22Rv1 (cell line): ENCODE measurements around the gene SUMF1.

Source experiments
- H3K27ac ChIP-seq: fragments of 450-650 bp; 2 replicates; pipeline ENCODE4 v1.5.1; 2017
- CTCF ChIP-seq: fragments of 450-650 bp; IDR thresholded peaks from 2 replicates; pipeline ENCODE4 v1.5.1; 2017; ENCODE audit warnings: mild to moderate bottlenecking
- ZFX ChIP-seq: fragments of 450-650 bp; IDR thresholded peaks from 2 replicates; pipeline ENCODE4 v1.6.1; 2017; ENCODE audit warnings: antibody characterized with exemption, borderline replicate concordance

Gene SUMF1

GRCh38 chr3:4454142-4454541 is 12.9 kb downstream of the SUMF1 start:
- TF ChIP-seq CTCF (no peak), ZFX (no peak)
- no peak overlapping the region for H3K27ac ChIP-seq

GRCh38 chr3:4449043-4449805 is 17.8 kb downstream of the SUMF1 start:
- TF ChIP-seq ZFX (no peak), CTCF (no peak)
- no peak overlapping the region for H3K27ac ChIP-seq

GRCh38 chr3:4448187-4448586 is 18.9 kb downstream of the SUMF1 start:
- TF ChIP-seq ZFX (no peak), CTCF (no peak)
- no peak overlapping the region for H3K27ac ChIP-seq

- TF ChIP-seq ZFX (no peak), CTCF (no peak)
These were observed 19.6 kb downstream of the SUMF1 start for GRCh38 chr3:4447295-4447999.

GRCh38 chr3:4440951-4441350 is 26.1 kb downstream of the SUMF1 start:
- H3K27ac ChIP-seq = no peak overlapping the region

More at GRCh38 chr3:4447295-4447999, 19.6 kb downstream of the SUMF1 start:
- H3K27ac ChIP-seq = no peak overlapping the region

GRCh38 chr3:4438296-4438695 is 28.8 kb downstream of the SUMF1 start:
- TF ChIP-seq ZFX = no peak
- no peak for TF ChIP-seq CTCF
- no peak overlapping the region for H3K27ac ChIP-seq

More at GRCh38 chr3:4440951-4441350, 26.1 kb downstream of the SUMF1 start:
- TF ChIP-seq ZFX (no peak), CTCF (no peak)

GRCh38 chr3:4432259-4432658 is 34.8 kb downstream of the SUMF1 start:
- no peak for TF ChIP-seq ZFX
- no peak overlapping the region for H3K27ac ChIP-seq
